ENCODE results near the gene GYPA.
A peak's percentile ranks its signal among the peaks of the same experiment; 100 is the strongest.
"Not testable (repeated sequence)": the region's sequence is repeated elsewhere in the genome, so short reads cannot be mapped to it uniquely, and the experiment has no call there.

GYPA gene

GRCh38 chr4:144128709-144129320 is 11.7 kb downstream of the GYPA start:
- not testable (repeated sequence) for DNase-seq (ENCODE audit: low spot score)

GRCh38 chr4:144125109-144125508 is 15.4 kb downstream of the GYPA start:
- not testable (repeated sequence) for DNase-seq (ENCODE audit: low spot score)

- DNase-seq (ENCODE audit: low spot score), result not testable (repeated sequence)
Measured at GRCh38 chr4:144123982-144124635, 16.4 kb downstream of the GYPA start.

GRCh38 chr4:144123269-144123668 is 17.2 kb downstream of the GYPA start:
- DNase-seq (ENCODE audit: low spot score), result not testable (repeated sequence)

- DNase-seq (ENCODE audit: low spot score), result not testable (repeated sequence)
Measured at GRCh38 chr4:144119752-144120151, 20.8 kb downstream of the GYPA start.

GRCh38 chr4:144115519-144115918 is 25.0 kb downstream of the GYPA start:
- no peak for DNase-seq (ENCODE audit: low spot score)

- no peak for DNase-seq (ENCODE audit: low spot score)
Measured at GRCh38 chr4:144113546-144113945, 27.0 kb downstream of the GYPA start.

GRCh38 chr4:144104509-144105130 is 35.9 kb downstream of the GYPA start:
- DNase-seq (ENCODE audit: low spot score), result no peak

GRCh38 chr4:144097776-144098175 is 42.7 kb downstream of the GYPA start:
- DNase-seq (ENCODE audit: low spot score), result not testable (repeated sequence)

- DNase-seq (ENCODE audit: low spot score), result not testable (repeated sequence)
Measured at GRCh38 chr4:144093995-144094394, 46.5 kb downstream of the GYPA start.

GRCh38 chr4:144091181-144091580 is 49.3 kb downstream of the GYPA start:
- DNase-seq (ENCODE audit: low spot score), result not testable (repeated sequence)

- DNase-seq (ENCODE audit: low spot score), result no peak
Measured at GRCh38 chr4:144090744-144091143, 49.8 kb downstream of the GYPA start.

- DNase-seq (ENCODE audit: low spot score), result not testable (repeated sequence)
Measured at GRCh38 chr4:144082053-144082452, 58.5 kb downstream of the GYPA start.

GRCh38 chr4:144080135-144080534 is 60.4 kb downstream of the GYPA start:
- DNase-seq (ENCODE audit: low spot score), result not testable (repeated sequence)

GRCh38 chr4:144078746-144079145 is 61.8 kb downstream of the GYPA start:
- not testable (repeated sequence) for DNase-seq (ENCODE audit: low spot score)

GRCh38 chr4:144061556-144061955 is 79.0 kb downstream of the GYPA start:
- not testable (repeated sequence) for DNase-seq (ENCODE audit: low spot score)

- DNase-seq (ENCODE audit: low spot score), result peak; percentile 6
Measured at GRCh38 chr4:144060234-144060859, 80.2 kb downstream of the GYPA start.
